ENCODE data around the gene CHST4. TPM values are rescaled to one million over a fixed set of nuclear protein-coding genes. Genes with fewer than 3 reads are reported as not detected.

The CHST4 gene
- total RNA-seq, 2 donors from 2014 or later: 1.9 to 3.2 TPM

DNA sequence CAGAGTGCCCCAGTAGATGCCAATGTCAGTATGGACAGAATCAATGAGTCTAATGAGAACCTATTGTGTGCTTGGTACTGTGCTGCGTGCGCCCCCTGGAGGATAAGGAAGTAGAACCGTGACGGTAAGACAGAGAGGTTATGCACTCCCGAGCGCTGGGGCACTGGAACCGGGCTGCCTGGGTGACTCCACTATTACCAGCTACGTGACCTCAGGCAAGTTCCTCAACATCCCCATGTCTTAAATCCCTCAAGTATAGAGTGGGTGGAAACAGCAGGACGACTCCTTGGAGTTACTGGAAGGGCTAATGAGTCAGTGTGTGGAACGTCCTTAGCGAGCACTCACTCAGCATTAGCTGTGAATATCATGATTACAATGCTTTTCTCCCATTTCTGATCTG is 16.2 kb downstream of the CHST4 start:
- no peaks in the 10 kb centered on the region for H3K36me3 Mint-ChIP-seq (ENCODE audit: low read depth)
- Histone ChIP-seq H3K9ac (ENCODE audit: extremely low read depth, low read length, poor library complexity, severe bottlenecking) (no peak overlapping the region), H3K27me3 (ENCODE audit: control insufficient read depth, insufficient read depth, low read length, poor library complexity, severe bottlenecking) (peaks cover 12% of the 10 kb centered on the region), H3K4me1 (ENCODE audit: control insufficient read depth, insufficient read depth, low read length) (no peaks in the 10 kb centered on the region), H3K4me3 (ENCODE audit: low read length) (no peak overlapping the region), H3K9me3 (ENCODE audit: control insufficient read depth, low read length) (no peaks in the 10 kb centered on the region), H3K36me3 (ENCODE audit: control insufficient read depth, insufficient read depth, low read length) (no peaks in the 10 kb centered on the region), H3K27ac (ENCODE audit: low read depth, low read length) (no peak overlapping the region)
- H3K4me3 Mint-ChIP-seq: no peak overlapping the region
- peaks cover 4% of the 10 kb centered on the region for H3K27me3 Mint-ChIP-seq (ENCODE audit: insufficient read depth)
- H3K4me1 Mint-ChIP-seq: peaks cover 2% of the 10 kb centered on the region
- H3K9me3 Mint-ChIP-seq: no peaks in the 10 kb centered on the region
- whole genome bisulfite sequencing, 2 experiments (ENCODE audit: insufficient coverage in 1 of 2, insufficient read length in 1 of 2): 32 to 40% methylated on average over 5 to 9 of the region's 11 CpGs
- TF ChIP-seq, protein P1, sequence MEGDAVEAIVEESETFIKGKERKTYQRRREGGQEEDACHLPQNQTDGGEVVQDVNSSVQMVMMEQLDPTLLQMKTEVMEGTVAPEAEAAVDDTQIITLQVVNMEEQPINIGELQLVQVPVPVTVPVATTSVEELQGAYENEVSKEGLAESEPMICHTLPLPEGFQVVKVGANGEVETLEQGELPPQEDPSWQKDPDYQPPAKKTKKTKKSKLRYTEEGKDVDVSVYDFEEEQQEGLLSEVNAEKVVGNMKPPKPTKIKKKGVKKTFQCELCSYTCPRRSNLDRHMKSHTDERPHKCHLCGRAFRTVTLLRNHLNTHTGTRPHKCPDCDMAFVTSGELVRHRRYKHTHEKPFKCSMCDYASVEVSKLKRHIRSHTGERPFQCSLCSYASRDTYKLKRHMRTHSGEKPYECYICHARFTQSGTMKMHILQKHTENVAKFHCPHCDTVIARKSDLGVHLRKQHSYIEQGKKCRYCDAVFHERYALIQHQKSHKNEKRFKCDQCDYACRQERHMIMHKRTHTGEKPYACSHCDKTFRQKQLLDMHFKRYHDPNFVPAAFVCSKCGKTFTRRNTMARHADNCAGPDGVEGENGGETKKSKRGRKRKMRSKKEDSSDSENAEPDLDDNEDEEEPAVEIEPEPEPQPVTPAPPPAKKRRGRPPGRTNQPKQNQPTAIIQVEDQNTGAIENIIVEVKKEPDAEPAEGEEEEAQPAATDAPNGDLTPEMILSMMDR (conservative IDR thresholded peaks at IDR 0.05): peak; percentile 88
- DNase-seq: peak; percentile 93
- H3K27ac Mint-ChIP-seq: no peak overlapping the region

DNA sequence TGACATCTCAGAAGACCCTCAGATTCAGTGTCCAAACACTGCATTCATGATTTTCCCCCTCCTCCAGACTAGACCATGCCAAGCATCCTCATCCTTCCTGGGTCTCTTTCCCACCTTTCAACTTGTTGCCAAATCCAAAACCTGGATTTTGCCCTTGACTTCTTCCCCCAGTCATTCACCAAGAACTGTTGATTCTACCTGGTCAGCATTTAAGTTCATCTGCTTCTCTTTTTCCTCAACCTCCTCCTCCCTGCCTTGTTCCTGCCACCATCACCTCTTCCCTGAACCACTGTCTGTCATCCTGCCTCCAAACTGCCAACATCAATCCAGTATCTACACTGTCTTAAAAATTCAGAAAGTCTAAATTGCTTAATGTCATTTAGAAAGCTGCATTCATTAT is 20.9 kb downstream of the CHST4 start:
- no peak overlapping the region for H3K27ac Mint-ChIP-seq
- TF ChIP-seq, protein P1 (conservative IDR thresholded peaks at IDR 0.05): no peak
- H3K27me3 ChIP-seq (ENCODE audit: control insufficient read depth, insufficient read depth, low read length, poor library complexity, severe bottlenecking): peaks cover 34% of the 10 kb centered on the region
- no peak for DNase-seq
- H3K4me3 Mint-ChIP-seq: no peak overlapping the region
- H3K4me1 Mint-ChIP-seq: peaks cover 2% of the 10 kb centered on the region
- no peaks in the 10 kb centered on the region for H3K4me1 ChIP-seq (ENCODE audit: control insufficient read depth, insufficient read depth, low read length)
- no peaks in the 10 kb centered on the region for H3K36me3 ChIP-seq (ENCODE audit: control insufficient read depth, insufficient read depth, low read length)
- H3K9me3 ChIP-seq (ENCODE audit: control insufficient read depth, low read length): no peaks in the 10 kb centered on the region
- no peak overlapping the region for H3K27ac ChIP-seq (ENCODE audit: low read depth, low read length)
- no peak overlapping the region for H3K9ac ChIP-seq (ENCODE audit: extremely low read depth, low read length, poor library complexity, severe bottlenecking)
- no peak overlapping the region for H3K4me3 ChIP-seq (ENCODE audit: low read length)
- peaks cover 7% of the 10 kb centered on the region for H3K27me3 Mint-ChIP-seq (ENCODE audit: insufficient read depth)
- no peaks in the 10 kb centered on the region for H3K9me3 Mint-ChIP-seq
- H3K36me3 Mint-ChIP-seq (ENCODE audit: low read depth): no peaks in the 10 kb centered on the region

DNA sequence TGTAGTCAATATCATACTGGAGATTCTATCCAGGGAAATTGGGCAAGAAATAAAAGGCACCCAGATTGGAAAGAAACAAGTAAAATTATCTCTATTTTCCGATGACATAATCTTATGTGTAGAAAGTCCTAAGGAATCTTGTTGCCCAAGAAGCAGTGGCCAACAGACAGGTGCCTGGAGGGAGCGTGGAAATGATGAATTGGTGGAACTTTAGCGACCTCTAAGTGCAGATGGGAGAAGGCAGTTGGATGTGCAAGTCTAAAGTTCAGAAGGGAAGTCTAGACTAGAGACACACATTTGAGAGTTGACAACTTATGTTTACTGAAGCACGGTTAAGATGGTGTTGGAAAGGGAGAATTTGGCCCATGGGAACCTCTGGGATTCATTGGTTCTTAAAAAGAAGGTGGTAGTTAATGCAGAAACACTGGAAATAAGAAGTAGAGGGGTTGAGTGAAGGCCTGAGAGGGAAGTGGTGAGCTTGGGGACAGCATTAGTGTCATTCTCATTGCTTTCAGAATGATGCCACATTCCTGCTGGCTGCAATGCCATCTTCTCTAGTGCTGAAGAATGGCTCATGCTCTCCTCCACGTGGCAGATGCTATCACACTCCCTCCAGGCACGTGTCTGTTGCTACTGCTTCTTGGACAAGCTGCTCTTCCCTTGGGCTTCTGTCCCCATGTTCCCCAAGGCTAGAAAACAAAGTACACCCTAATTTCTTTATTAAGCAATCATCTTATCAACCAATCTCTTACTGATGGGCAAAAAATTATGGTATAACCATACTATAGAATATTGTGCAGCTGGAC is 26.7 kb downstream of the CHST4 start:
- no peak overlapping the region for H3K27ac ChIP-seq (ENCODE audit: low read depth, low read length)

More for the DNA sequence above, 26.7 kb downstream of the CHST4 start:
- Mint-ChIP-seq H3K27me3 (ENCODE audit: insufficient read depth) (peaks cover 28% of the 10 kb centered on the region), H3K36me3 (ENCODE audit: low read depth) (no peaks in the 10 kb centered on the region), H3K27ac (no peak overlapping the region), H3K4me1 (no peaks in the 10 kb centered on the region), H3K9me3 (no peaks in the 10 kb centered on the region), H3K4me3 (no peak overlapping the region)
- H3K4me1 ChIP-seq (ENCODE audit: control insufficient read depth, insufficient read depth, low read length): no peaks in the 10 kb centered on the region
- DNase-seq: peak; percentile 59
- TF ChIP-seq, protein P1 (conservative IDR thresholded peaks at IDR 0.05): peak; percentile 66
- no peak overlapping the region for H3K9ac ChIP-seq (ENCODE audit: extremely low read depth, low read length, poor library complexity, severe bottlenecking)
- no peaks in the 10 kb centered on the region for H3K36me3 ChIP-seq (ENCODE audit: control insufficient read depth, insufficient read depth, low read length)
- peaks cover 24% of the 10 kb centered on the region for H3K27me3 ChIP-seq (ENCODE audit: control insufficient read depth, insufficient read depth, low read length, poor library complexity, severe bottlenecking)
- WGBS, 2 experiments (ENCODE audit: insufficient coverage in 1 of 2, insufficient read length in 1 of 2): 44% methylated on average over 6 of the region's 6 CpGs
- H3K9me3 ChIP-seq (ENCODE audit: control insufficient read depth, low read length): no peaks in the 10 kb centered on the region
- no peak overlapping the region for H3K4me3 ChIP-seq (ENCODE audit: low read length)
